Measurements from ENCODE around the gene LHB.
"Not testable (repeated sequence)": the region's sequence is repeated elsewhere in the genome, so short reads cannot be mapped to it uniquely, and the experiment has no call there.

Gene LHB

DNA sequence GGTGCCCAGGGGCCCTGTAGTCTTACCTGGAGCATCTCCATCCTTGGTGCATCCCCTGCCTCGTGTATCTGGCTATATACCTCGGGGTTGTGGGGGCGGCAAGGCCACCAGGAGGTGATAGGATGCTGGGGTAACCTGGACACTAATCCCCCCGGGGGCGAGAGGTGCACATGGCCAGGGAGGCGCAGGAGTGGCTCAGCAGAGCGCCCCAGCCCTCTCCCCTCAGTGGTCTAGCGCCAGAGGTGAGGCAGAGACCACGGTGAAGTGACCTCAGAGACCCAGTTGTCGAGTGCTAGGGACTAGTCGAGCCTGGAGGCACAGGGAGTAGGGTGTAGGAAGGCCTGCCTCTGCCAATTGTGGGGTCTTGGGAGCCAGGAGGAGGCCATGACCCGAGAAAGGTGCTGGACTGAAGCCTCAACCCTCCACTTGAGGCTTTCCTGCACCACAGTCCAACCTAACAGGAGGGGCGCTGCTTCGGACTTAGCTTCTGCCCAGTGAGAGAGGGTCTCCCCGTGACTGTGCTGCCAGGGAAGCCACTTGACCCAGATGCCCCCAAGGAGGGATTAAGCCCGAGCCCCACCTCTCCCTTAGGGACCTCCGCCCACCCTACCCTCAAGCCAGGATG is at the start of gene LHB:
Gene LHB (minus strand): TSS at position 51 of the 625 bp plus-strand sequence. CDS start 10 bp downstream, at position 41.
- DNase-seq (ENCODE audit: low read depth), result no peak

DNA sequence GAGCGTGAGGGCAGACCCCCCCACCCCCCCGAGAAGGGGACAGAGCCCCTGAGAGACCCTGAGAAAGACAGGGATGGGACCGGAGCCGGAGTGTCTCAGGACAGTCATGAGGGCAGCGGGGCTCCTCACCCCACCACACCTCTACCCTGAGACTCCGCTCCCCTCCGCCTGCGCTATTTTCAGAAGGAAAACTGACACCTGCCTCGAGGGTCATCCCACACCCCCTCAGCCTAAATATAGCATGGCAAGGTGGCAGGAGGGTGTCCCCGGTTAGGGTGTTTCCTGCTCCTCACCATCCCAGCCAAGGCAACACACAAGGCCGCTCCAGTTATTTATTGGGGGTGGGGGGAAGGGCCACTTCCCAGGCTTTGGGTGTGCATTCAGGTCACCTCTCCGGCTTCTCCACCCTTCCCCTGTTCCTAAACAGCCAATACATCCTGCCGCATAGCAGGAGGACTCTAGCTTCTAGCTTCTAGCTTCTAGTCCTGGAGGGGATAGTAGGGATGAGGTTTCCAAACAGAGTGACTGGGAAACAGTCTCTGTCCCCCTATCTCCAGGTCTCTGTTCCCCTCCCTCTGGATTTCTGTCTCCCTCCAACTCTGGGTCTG is 49.1 kb upstream of the LHB start:
- no peak for DNase-seq (ENCODE audit: low read depth)

DNA sequence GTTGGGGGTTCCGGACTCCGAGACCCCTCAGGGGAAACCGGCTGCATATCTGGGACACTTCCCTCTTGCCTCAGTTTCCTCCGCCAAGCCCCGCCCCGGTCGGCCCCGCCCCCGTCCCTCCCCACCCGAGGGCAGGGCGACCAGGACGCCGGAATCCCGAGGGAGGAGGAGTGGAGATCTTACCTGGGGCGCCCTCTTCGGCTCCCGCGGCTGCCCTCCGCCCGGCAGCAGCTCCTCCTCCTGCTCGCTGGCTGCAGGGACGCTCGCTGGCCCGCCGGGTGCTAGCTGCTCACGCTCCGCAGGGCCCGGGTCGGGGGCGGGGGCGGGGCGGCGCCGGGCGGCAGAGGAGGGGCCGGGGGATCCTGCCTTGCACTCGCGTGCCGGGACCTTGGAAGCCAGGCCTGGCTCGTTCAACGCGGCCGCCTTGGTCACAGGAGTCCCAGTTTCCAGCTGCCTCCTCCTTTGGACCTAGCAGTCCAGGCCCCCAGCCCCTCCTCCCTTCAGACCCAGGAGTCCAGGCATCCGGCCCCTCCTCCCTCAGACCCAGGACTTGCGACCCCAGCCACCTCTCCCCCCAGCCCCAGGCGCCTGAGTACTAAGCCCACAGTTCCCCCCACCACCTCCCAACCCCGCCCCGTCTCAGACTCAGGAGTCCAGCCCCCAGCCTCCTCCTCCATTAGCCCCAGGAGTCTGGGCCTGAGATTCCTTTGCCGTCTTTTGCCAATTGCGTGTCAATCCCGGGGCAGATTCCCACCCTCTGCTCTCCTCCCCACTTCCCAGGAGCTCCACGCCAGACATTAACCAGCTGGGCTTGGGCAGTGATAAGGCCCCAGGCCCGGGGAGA is 48.1 kb upstream of the LHB start, which contains the start of gene NTF4:
Gene NTF4 (minus strand): TSS at position 51 of the 844 bp plus-strand sequence. CDS start 2,821 bp downstream, outside the sequence.
- no peak for DNase-seq (ENCODE audit: low read depth)

DNA sequence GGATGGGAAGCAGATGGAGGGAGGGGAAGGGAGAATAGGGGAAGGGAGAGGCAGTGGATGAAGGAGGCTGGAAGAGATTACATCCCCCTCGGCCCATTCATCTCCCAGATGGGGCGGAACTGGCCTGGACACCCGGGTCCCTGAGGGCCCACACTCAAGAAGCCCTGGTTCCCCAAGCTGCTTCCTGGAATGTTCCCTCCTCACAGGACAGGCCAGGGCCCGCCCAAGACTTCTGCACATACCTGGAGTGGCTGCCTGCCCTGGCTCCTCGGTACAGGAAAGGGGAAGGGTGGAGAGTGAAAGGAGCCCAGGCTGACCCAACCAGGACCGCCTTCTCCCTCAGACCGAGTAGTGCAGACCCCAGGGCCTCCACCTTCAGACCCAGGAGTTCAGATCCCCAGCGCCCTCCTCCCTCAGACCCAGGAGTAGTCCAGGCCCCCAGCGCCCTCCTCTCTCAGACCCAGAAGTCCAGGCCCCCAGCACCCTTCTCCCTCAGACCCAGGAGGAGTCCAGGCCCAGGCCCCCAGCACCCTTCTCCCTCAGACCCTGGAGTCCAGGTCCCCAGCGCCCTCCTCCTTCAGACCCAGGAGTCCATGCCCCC is 47.2 kb upstream of the LHB start:
- DNase-seq (ENCODE audit: low read depth), result no peak

DNA sequence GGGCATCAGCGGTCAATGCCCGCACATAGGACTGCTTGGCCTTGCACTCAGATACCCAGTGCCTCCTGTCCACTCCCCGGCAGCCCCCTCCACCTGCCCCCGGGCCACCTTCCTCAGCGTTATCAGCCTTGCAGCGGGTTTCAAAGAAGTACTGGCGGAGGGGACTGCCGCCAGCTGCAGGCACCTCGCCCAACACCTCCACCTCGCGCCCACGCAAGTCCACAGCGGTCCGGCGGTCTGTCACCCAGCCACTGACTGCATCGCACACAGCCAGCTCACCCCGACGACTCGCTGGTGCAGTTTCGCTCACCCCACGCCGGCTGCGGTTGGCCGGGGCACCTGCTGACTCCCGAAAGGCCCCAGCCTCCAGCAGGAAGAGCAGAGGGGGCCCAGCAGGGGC is 44.6 kb upstream of the LHB start:
- DNase-seq (ENCODE audit: low read depth), result no peak

DNA sequence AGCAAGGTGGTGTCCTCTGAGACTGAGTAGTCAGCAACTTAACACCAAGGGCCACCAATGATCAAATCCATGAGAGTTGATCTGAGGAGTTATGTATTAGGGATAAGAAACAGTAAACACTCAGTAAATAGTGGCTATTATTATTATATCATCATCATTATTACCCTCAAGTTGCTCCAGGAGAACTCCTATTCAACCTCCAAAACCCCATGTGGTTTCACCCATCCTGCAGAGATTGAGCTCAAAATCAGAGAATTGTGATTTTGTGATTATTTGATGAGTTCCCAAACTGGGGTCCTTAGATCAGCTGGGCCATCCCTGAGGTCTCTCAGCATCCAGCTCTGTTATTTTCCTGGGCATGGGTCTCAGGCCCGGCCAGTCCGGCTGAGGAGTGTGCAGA is 44.1 kb upstream of the LHB start:
- no peak for DNase-seq (ENCODE audit: low read depth)

DNA sequence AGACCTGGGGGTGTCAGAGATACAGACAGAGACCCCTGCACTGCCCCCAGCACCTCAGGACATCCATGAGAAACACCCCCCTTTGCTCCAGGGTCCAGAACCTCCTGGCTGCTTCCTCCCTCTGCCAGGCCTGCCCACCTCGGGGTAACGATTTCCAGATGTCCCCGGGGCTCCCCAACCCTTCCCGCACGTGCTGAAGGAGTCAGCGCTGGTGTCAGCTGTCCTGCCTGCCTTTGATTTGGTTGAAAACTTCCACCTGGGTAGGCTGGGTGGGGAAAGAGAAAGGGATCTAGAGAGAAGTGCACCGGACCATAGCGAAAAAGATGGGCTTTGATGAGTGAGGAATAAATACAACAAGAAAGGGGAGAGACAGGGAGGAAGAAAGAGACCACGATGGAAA is 42.2 kb upstream of the LHB start:
- no peak for DNase-seq (ENCODE audit: low read depth)

DNA sequence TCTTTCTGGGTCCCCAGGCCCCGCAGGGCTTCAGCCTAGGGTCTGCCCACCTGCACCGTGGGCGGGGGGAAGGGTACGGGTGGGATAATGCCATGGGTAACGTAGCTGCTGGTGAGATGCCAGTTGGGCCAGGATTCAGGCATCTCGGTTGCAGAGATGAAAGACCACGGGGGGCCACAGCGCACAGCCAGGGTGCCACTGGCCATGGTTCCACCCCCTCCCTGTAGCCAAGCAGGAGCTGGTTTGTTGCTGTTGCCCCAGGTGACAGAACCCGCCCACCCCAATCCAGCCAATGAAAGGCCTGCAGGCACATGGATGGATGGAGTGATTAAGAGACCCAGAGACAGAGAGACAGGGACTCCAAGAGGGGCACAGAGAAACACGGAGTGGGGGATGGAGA is 41.7 kb upstream of the LHB start:
- DNase-seq (ENCODE audit: low read depth), result no peak

DNA sequence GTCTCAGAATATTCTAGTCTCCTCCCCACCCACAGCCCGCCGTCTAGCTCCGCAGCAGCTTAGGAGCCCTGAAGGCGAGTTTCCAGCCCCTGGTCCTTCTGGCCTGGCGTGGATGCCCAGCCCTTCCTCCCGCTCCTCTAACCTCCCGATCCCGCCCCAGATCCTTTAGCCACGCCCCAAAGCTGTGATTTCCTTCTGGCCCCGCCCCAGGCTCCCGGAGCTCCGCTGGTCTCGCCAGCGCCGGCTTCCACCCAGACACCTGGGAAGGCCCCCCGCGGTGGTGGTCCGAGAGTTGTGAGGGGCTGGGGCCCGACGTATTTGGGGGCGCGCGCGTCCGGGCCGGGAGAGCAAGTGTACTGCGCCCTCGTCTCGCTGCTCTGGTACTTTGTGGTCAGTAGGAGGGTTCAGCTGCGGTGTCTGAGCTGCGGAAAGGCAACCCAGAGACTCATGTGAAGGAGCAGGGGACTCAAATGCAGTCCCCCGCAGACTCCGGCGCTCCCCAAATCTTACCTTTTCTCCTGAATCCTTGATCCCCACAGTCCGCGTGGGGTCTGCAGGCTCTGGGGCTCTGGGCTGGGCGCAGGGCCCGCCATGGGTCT is 40.8 kb upstream of the LHB start, which contains the start of gene CGB7:
Gene CGB7 (minus strand): TSS at position 114 of the 599 bp plus-strand sequence. CDS start 2,374 bp downstream, outside the sequence.
- DNase-seq (ENCODE audit: low read depth), result no peak

DNA sequence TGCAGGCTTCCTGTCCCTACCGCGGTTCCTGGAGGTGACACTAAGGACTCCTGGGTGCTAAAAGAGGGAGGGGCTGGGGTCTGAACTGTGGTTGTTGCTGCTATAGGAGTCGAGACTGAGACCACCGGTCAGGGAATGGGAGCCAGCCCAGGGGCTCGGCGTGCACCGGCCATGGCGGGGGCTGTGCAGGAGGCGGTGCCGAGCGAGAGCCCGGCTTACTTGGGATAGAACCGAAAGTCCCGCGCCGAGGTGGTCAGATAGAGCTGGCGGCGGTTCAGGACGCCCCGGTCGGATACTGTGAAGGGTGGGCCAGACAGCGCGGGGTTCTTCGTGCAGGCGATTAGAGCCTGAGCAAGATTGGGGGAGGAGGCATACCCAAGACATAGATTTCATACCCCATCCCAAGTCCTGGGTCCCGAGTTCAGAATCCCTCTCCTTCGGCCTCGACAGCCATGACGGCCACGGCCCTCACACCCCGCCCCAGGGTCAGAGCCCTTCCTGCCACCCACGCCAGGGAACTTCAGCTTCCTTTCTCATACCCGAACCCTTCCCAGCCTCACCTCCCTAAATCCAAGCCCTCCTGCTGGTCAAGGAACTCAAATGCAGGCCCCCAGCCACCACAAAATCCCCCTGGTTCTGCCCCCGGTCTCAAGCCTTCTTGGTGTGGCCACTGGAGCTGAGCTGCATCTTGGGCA is 40.2 kb upstream of the LHB start:
- not testable (repeated sequence) for DNase-seq (ENCODE audit: low read depth)

DNA sequence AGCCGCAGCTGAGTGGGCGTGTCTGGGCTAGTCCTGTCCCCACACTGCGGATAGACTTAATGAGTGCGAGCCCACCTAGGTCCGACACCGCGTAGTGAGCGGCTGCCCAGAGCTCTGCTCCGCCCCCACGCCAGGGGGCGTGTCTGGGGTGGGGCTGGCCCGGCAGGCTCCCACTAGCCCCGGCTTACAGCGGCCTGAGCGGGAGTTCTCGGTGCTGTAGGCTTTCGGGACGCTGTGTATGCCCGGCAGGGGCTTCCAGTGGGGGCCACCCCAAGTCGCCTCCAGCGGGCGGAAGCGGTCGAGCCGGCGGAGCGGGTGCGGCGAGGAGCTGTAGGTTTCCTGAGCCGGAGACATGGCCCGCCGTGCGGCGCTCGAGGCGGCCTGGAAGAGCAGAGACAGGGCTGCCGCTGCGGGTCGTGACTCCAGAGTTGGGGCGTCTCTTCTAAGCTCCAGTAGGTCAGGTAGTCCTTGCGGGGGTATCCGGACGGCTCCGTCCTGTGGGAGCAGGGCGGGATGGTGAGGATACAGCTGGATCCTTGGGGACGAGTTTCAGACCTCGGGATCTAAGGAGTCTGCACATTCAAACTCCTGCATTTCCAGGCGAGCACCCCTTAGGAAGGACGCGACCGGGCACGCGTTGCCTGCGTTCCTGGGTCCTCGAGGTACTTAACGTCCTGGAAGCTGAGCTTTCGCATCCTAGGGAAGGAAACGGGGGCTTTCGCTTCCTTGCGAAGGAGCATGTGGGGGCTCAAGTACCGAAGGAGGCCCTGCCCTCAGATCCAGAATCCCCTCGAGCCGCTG is 39.4 kb upstream of the LHB start:
- no peak for DNase-seq (ENCODE audit: low read depth)

DNA sequence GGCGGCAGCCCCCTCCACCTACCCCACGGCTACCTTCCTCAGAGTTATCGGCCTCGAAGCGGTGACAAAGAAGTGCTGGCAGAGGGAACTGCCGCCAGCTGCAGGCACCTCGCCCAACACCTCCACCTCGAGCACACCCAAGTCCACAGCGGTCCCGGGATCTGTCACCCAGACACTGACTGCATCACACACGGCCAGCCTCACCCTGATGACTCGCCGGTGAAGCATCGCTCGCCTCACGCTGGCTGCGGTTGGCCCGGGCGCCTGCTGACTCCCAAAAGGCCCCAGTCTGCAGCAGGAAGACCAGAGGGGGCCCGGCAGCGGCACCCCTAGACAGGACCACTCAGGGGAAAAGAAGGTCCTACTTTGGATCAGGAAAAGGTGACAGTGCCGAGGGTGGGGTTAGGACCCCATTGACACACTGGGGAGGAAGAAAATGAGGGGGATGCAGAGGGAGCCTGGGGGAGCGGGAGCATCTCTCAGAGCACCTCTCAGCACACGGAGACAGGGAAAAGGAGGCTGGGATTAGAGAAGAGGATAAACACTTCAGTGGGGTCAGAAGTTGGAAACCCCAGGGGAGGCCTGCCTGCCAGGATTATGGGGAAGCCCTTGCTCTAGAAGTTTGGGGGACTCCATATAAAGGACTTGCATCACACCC is 33.6 kb upstream of the LHB start:
- not testable (repeated sequence) for DNase-seq (ENCODE audit: low read depth)

DNA sequence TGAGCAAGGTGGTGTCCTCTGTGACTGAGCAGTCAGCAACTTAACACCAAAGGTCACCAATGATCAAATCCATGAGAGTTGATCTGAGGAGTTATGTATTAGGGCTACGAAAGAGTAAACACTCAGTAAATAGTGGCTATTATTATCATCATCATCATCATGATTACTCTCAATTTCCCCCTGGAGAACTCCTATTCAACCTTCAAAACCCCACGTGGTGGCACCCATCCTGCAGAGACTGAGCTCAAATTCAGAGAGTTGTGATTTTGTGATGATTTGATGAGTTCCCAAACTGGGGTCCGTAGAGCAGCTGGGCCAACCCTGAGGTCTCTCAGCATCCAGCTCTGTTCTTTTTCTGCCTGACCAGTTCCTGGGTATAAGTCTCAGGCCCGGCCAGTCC is 32.9 kb upstream of the LHB start:
- not testable (repeated sequence) for DNase-seq (ENCODE audit: low read depth)

DNA sequence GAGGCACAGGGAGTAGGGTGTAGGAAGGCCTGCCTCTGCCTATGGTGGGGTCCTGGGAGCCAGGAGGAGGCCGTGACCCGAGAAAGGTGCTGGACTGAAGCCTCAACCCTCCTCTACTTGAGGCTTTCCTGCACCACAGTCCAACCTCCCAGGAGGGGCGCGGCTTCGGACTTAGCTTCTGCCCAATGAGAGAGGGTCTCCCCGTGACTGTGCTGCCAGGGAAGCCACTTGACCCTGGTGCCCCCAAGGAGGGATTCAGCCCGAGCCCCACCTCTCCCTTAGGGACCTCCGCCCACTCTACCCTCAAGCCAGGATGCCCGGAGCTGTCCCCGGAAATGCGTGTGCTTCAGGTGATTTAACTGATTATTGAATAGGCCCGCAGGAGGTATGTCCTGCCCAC is 32.1 kb upstream of the LHB start, which contains the start of gene CGB8:
Gene CGB8 (minus strand): TSS at position 101 of the 400 bp plus-strand sequence. CDS start 372 bp downstream, outside the sequence.
- DNase-seq (ENCODE audit: low read depth), result not testable (repeated sequence)

DNA sequence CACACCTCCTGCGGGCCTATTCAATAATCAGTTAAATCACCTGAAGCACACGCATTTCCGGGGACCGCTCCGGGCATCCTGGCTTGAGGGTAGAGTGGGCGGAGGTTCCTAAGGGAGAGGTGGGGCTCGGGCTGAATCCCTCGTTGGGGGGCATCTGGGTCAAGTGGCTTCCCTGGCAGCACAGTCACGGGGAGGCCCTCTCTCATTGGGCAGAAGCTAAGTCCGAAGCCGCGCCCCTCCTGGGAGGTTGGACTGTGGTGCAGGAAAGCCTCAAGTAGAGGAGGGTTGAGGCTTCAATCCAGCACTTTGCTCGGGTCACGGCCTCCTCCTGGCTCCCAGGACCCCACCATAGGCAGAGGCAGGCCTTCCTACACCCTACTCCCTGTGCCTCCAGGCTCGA is 26.7 kb upstream of the LHB start, which contains the start of gene CGB5:
Gene CGB5 (plus strand): TSS at position 301 of the 400 bp plus-strand sequence. CDS start 362 bp downstream, outside the sequence.
- DNase-seq (ENCODE audit: low read depth), result not testable (repeated sequence)

DNA sequence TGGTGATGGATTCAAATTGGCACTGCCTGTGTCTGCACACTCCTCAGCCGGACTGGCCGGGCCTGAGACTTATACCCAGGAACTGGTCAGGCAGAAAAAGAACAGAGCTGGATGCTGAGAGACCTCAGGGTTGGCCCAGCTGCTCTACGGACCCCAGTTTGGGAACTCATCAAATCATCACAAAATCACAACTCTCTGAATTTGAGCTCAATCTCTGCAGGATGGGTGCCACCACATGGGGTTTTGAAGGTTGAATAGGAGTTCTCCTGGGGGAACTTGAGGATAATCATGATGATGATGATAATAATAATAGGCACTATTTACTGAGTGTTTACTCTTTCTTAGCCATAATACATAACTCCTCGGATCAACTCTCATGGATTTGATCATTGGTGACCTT is 25.8 kb upstream of the LHB start:
- DNase-seq (ENCODE audit: low read depth), result not testable (repeated sequence)

DNA sequence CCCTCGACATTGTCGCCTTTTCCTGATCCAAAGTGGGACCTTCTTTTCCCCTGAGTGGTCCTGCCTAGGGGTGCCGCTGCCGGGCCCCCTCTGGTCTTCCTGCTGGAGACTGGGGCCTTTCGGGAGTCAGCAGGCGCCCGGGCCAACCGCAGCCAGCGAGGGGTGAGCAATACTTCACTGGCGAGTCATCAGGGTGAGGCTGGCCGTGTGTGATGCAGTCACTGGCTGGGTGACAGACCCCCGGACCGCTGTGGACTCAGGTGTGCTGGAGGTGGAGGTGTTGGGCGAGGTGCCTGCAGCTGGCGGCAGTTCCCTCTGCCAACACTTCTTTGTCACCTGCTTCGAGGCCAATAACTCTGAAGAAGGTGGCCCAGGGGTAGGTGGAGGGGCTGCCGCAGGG is 25.3 kb upstream of the LHB start:
- no peak for DNase-seq (ENCODE audit: low read depth)

DNA sequence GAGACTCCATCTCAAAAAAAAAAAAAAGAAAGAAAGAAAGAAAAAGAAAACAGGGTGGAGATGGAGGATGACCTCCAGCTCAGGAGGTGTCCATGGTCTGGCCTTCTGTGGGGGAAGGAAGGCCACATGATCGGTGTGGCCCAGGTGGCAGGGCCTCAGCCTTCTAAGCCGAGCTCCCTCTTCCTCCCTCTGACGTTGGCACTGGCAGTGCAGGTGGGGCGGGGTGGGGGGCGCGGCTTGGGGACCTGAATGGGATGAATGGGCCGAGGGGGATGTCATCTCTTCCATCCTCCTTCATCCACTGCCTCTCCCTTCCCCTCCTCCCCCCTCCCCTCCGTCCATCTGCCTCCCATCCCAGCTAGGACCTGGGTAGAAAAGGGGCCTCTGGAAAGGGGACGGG is 22.8 kb upstream of the LHB start:
- DNase-seq (ENCODE audit: low read depth), result not testable (repeated sequence)

DNA sequence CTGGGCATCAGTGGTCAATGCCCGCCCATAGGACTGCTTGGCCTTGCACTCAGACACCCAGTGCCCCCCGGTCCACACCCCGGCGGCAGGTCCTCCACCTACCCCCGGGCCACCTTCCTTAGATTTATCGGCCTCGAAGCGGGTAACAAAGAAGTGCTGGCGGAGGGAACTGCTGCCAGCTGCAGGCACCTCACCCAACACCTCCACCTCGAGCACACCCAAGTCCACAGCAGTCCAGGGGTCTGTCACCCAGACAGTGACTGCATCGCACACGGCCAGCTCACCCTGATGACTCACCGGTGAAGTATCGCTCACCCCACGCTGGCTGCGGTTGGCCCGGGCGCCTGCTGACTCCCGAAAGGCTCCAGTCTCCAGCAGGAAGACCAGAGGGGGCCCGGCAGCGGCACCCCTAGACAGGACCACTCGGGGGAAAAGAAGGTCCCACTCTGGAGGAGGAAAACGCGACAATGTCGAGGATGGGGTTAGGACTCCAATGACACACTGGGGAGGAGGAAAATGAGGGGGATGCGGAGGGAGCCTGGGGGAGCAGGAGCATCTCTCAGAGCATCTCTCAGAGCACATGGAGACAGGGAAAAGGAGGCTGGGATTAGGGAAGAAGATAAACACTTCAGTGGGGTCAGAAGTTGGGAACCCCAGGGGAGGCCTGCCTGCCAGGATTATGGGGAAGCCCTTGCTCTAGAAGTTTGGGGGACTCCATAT is 21.8 kb upstream of the LHB start:
- not testable (repeated sequence) for DNase-seq (ENCODE audit: low read depth)
